Skeletal muscle cell (primary cell): ENCODE results near the gene GTF2IRD1.
"Not testable (repeated sequence)": the region's sequence is repeated elsewhere in the genome, so short reads cannot be mapped to it uniquely, and the experiment has no call there.

Experiments
- DNase-seq: peaks from one replicate; pipeline ENCODE4 v3.0.0-alpha.2; 2010; ENCODE audit warnings: low read depth
- H3K4me3 ChIP-seq: 2 replicates; pipeline ENCODE4 v1.5.1; 2011; ENCODE audit warnings: low read depth, mild to moderate bottlenecking, control low read depth, low read length, moderate library complexity

GTF2IRD1 gene

GRCh38 chr7:74615933-74616780 is 162.5 kb downstream of the GTF2IRD1 start:
- H3K4me3 ChIP-seq: no peak overlapping the region
- DNase-seq: no peak

- H3K4me3 ChIP-seq: no peak overlapping the region
- no peak for DNase-seq
Observed at GRCh38 chr7:74617180-74617744, 163.6 kb downstream of the GTF2IRD1 start.

DNA sequence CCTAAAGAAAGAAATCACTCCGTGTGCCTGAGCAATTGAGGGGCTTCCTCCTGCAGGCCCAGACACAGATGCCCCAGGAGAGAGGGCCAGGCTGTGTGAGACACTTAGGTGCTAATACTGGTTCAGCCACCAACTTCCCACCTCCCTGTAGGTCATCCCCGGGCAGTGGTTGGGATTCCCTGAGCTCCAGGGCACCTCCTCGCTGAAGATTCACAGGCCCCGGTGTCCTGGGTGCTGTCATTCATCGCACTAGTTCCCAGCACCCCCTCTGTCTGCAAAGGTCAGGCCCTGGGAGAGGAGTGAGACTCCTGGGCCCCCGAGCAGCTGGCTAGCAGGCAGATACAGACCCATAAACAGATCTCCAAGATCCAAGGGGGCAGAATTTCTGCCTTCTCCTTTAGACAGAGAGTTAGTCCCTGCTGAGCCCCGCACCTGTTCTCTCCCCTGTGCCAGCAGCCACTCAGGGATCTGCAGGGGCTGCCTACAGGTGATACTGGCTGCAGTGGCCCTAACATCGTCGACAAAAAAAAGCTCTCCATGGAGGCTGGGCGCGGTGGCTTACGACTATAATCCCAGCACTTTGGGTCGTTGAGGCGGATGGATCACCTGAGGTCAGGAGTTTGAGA is 165.6 kb downstream of the GTF2IRD1 start:
- DNase-seq: no peak
- H3K4me3 ChIP-seq: no peak overlapping the region

GRCh38 chr7:74622228-74622749 is 168.6 kb downstream of the GTF2IRD1 start:
- DNase-seq: no peak
- no peak overlapping the region for H3K4me3 ChIP-seq

DNA sequence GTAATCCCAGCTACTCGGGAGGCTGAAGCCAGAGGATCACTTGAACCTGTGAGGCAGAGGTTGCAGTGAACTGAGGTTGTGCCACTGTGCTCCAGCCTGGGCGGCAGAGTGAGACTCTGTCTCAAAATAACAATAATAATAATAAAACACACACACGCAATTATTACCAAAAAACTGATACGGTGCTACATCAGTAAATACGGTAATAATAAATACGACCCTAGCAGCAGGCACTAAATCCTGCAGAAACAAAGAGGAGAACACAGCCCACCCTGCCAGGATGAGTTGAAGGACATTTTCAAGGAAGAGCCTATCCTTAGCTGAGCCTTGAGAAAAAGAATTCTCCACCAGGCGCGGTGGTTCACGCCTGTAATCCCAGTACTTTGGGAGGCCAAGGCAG is 169.4 kb downstream of the GTF2IRD1 start:
- H3K4me3 ChIP-seq: no peak overlapping the region
- no peak for DNase-seq

GRCh38 chr7:74625446-74625845 is 171.7 kb downstream of the GTF2IRD1 start:
- H3K4me3 ChIP-seq: no peak overlapping the region
- no peak for DNase-seq

- no peak overlapping the region for H3K4me3 ChIP-seq
- peak; percentile 53 for DNase-seq
Observed at GRCh38 chr7:74627661-74628411, 174.1 kb downstream of the GTF2IRD1 start.

- no peak for DNase-seq
- H3K4me3 ChIP-seq: no peak overlapping the region
Observed at GRCh38 chr7:74632505-74632904, 178.8 kb downstream of the GTF2IRD1 start.

GRCh38 chr7:74633451-74633921 is 179.8 kb downstream of the GTF2IRD1 start:
- H3K4me3 ChIP-seq: no peak overlapping the region
- DNase-seq: no peak

GRCh38 chr7:74637745-74638144 is 184.0 kb downstream of the GTF2IRD1 start:
- no peak for DNase-seq
- no peak overlapping the region for H3K4me3 ChIP-seq

DNA sequence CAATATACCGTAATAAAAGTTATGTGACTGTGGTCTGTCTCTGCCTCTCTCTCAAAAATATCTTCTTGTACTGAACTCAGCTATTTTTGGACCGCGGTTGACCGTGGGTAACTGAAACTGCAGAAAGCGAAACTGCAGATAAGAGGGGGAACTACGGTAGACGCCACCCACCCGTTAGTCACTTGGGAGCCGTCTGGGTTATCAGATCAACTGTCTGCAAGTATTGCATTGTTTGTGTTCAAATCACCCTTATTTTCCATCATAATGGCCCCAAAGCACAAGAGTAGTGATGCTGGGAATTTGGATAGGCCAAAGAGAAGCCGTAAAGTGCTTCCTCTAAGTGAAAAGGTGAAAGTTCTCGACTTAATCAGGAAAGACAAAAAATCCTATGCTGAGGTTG is 196.3 kb downstream of the GTF2IRD1 start:
- not testable (repeated sequence) for DNase-seq, H3K4me3 ChIP-seq

DNA sequence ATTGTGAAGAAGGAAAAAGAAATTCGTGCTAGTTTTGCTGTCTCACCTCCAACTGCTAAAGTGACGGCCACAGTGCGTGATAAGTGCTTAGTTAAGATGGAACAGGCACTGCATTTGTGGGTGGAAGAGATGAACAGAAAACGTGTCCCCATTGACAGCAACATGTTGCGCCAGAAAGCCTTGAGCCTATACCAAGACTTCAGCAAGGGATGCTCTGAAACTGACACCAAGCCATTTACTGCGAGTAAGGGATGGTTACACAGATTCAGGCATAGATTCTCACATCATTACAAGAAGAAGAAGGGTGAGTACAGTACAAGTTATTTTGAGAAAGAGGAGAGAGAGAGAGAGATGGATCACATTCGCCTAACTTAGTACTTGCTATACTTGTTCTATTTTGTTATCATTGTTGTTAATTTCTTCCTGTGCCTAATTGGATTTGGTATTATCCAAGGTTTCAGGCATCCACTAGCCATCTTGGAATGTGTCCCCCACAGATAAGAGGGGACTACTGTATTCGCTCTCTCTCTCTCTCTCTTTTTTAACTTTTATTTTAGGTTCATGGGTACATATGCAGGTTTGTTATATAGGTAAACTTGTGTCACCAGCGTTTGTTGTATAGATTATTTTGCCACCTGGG is 196.9 kb downstream of the GTF2IRD1 start:
- not testable (repeated sequence) for H3K4me3 ChIP-seq, DNase-seq

- DNase-seq, H3K4me3 ChIP-seq: not testable (repeated sequence)
Observed at GRCh38 chr7:74651133-74651504, 197.4 kb downstream of the GTF2IRD1 start.
